Breast epithelium (tissue), 3 donors: ENCODE data around the gene SHISA4.

Experiments used
- CTCF ChIP-seq, 3 donors: fragments of 450-650 bp; IDR thresholded peaks; one replicate each; pipeline ENCODE4 v1.5.1; 2016 to 2017; ENCODE audit warnings: antibody characterized with exemption in 3 of 3, mild to moderate bottlenecking in 3 of 3, moderate library complexity in 3 of 3
- POLR2AphosphoS5 ChIP-seq, 3 donors: sonication (generic); formaldehyde crosslinking; IDR thresholded peaks; one replicate each; pipeline ENCODE4 v1.6.1; 2017; ENCODE audit warnings: antibody characterized with exemption in 3 of 3

DNA sequence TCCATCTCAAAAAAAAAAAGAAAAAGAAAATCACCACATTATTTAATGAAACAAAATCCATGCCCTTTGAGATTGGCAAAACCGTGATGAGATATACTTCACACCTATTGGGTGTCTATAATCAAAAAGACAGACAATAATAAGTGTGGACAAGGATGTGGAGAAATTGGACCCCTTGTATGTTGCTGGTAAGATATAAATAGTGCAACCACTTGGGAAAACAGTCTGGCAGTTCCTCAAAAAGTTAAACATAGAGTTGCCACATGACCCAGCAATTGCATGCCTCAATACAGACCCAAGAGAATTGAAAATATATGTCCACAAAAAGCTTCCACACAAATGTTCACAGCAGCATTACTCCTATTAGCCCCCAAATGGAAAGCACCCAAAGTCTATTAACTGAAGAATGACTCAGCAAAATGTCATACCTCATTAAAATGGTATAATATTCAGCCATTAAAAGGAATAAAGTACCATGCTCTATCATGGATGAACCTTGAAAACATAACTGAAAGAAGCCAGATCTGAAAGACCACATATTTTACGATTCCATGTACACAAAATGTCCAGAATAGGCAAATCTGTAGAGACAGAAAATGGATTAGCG is 33.4 kb downstream of the SHISA4 start:
- TF ChIP-seq CTCF (IDR thresholded peaks at IDR 0.05) = no peak
- TF ChIP-seq POLR2AphosphoS5 (IDR thresholded peaks at IDR 0.05) = no peak
